AG04449 (cell line): ENCODE results near the gene CCIN.

Experiments used
- CTCF ChIA-PET: fragments of 350-600 bp; formaldehyde crosslinking; extraction: SDS; loops from one replicate; lab custom pipeline; 2021; ENCODE audit warnings: antibody characterized with exemption; lab: Yijun Ruan, JAX
- POLR2A ChIA-PET: fragments of 400-600, 350-600 bp; formaldehyde crosslinking; extraction: SDS; loops from one replicate; lab custom pipeline; 2020; ENCODE audit warnings: antibody characterized with exemption, inconsistent platforms; lab: Yijun Ruan, JAX
- DNase-seq: peaks from one replicate; pipeline ENCODE4 v3.0.0-alpha.2; 2010; ENCODE audit warnings: low read depth, low spot score
- H3K4me3 ChIP-seq: 2 replicates; pipeline ENCODE4 v1.5.1; 2011; ENCODE audit warnings: low read depth, mild to moderate bottlenecking, control low read depth, low read length
- TF ChIP-seq, protein P1 (sequence below): IDR thresholded peaks from one replicate; pipeline ENCODE4 v1.5.1; 2011; ENCODE audit warnings: mild to moderate bottlenecking, moderate library complexity, low read length, control low read depth, inconsistent platforms; ENCODE audit not compliant: insufficient read depth; ENCODE audit errors: missing control alignments

CCIN gene

DNA sequence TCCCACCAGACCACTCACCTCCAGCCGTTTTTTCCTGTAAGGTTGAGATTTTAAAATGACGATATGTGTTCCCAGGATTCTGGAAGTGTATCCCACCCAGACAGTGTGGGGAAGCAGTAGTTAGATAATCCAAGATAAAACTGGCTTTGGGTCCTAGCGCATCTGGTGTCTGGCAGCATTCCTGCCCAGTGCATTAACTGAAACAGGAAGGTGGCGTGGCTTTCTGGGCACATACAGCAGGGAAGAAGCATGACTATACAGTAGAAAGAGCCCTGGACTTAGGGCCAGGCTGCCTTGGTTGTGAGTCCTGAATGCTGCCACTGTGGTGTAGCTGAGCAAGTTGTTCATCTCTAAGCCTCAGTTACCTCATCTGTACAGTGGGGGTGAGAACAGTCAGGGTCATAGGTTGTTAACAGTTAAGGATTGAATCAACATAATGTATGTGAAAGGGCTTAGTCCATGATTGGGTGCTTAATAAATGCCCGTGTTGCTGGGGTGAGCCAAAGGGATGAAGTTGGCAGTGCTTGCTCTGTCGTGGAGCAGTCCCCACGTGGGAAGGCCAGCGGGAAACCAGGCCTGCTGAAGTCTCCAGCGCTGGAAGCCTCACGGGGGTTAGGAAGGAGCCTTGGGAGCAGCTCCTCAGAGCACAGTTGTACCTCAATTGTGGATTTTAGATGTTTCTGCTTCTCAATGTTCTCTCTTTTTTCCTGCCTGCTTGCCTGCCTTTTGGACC is 39.5 kb downstream of the CCIN start:
- TF ChIP-seq, protein P1, sequence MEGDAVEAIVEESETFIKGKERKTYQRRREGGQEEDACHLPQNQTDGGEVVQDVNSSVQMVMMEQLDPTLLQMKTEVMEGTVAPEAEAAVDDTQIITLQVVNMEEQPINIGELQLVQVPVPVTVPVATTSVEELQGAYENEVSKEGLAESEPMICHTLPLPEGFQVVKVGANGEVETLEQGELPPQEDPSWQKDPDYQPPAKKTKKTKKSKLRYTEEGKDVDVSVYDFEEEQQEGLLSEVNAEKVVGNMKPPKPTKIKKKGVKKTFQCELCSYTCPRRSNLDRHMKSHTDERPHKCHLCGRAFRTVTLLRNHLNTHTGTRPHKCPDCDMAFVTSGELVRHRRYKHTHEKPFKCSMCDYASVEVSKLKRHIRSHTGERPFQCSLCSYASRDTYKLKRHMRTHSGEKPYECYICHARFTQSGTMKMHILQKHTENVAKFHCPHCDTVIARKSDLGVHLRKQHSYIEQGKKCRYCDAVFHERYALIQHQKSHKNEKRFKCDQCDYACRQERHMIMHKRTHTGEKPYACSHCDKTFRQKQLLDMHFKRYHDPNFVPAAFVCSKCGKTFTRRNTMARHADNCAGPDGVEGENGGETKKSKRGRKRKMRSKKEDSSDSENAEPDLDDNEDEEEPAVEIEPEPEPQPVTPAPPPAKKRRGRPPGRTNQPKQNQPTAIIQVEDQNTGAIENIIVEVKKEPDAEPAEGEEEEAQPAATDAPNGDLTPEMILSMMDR: no peak
- ChIA-PET POLR2A (no interaction called here), CTCF (interaction anchor here (1.0 to 2.8 kb wide), 5 partner anchors 10 to 120 kb away, joined by 3 to 7 read pairs (median 5); partner anchors contain the start of gene CLTA)
- no peak for DNase-seq
- no peak overlapping the region for H3K4me3 ChIP-seq

DNA sequence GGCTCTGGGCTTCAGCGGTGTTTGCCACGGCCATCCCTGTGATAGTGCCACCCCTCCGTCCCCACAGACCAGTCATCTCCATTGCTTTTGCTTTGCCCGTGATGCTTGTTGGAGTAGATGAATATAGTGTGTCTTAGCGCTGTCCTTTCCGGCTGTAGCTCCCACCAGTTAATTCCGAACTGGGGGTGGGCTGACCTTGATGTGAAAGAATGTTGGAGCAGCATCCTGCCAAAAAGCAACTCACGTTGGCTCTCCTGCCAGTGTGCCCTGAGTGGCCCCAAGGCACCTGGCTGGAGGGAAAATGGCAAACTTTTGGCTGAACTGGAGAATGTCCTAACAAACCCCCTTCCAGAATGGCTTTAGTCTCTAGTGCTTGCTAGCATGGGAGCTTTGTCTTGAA is 41.5 kb downstream of the CCIN start:
- no peak for DNase-seq
- no peak overlapping the region for H3K4me3 ChIP-seq
- TF ChIP-seq, protein P1: no peak
- ChIA-PET CTCF (interaction anchor here (1.6 to 2.8 kb wide), 2 partner anchors 10 to 118 kb away, joined by 4 to 7 read pairs; no protein-coding TSS in a partner anchor), POLR2A (no interaction called here)

DNA sequence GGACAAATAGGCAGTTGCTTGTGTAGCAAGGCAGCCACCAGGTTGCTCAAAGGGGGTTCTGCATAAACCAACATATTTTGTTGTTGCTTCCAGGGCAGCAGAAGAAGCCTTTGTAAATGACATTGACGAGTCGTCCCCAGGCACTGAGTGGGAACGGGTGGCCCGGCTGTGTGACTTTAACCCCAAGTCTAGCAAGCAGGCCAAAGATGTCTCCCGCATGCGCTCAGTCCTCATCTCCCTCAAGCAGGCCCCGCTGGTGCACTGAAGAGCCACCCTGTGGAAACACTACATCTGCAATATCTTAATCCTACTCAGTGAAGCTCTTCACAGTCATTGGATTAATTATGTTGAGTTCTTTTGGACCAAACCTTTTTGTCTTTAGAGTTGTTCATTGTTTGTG is 42.3 kb downstream of the CCIN start:
- TF ChIP-seq, protein P1: no peak
- CTCF ChIA-PET: interaction anchor here (1.6 kb wide), 1 partner anchor 11 kb away, joined by 4 read pairs; no protein-coding TSS in a partner anchor
- no peak overlapping the region for H3K4me3 ChIP-seq
- POLR2A ChIA-PET: no interaction called here
- DNase-seq: no peak

DNA sequence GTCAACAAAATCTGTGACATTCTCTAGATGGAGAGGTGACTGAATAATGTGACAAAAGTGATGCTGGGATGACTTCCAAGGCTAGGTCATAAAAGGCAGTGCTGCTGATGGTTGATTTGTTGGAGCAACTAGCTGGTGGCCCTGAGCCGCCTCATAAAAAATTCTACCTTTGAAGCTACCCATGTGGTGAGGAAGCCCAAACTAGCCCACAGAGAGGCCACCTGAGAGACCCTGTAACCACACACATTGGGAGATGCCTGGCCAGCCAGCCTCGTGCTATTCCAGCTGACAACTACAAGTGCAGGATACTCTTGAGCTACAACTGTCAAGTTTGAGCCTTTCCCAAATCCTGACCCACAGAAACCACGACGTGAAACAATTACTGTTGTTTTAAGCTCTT is 44.2 kb downstream of the CCIN start:
- ChIA-PET POLR2A (no interaction called here), CTCF (interaction anchor here (0.9 to 1.8 kb wide), 7 partner anchors 10 to 423 kb away, joined by 3 to 7 read pairs (median 3); partner anchors contain the start of gene CLTA)
- TF ChIP-seq, protein P1: no peak
- DNase-seq: no peak
- H3K4me3 ChIP-seq: no peak overlapping the region

DNA sequence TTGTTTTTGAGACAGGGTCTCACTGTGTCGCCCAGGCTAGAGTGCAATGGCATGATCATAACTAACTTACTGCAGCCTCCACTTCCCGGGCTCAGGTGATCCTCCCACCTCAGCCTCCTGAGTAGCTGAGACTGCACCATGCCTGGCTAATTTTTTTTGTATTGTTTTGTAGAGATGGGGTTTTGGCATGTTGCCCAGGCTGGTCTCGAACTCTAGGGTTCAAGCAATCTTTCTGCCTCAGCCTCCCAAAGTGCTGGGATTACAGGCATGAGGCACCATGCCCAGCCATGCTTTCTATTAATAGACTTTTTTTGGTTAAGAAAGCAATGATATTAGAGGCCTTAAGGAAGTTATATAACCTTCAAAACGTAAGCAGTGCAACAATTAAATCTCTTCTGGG is 44.8 kb downstream of the CCIN start:
- ChIA-PET POLR2A (no interaction called here), CTCF (interaction anchor here (1.0 to 2.5 kb wide), 4 partner anchors 21 to 115 kb away, joined by 3 to 11 read pairs (median 6); partner anchors contain the start of gene CLTA)
- TF ChIP-seq, protein P1: no peak
- DNase-seq: no peak
- H3K4me3 ChIP-seq: no peak overlapping the region

DNA sequence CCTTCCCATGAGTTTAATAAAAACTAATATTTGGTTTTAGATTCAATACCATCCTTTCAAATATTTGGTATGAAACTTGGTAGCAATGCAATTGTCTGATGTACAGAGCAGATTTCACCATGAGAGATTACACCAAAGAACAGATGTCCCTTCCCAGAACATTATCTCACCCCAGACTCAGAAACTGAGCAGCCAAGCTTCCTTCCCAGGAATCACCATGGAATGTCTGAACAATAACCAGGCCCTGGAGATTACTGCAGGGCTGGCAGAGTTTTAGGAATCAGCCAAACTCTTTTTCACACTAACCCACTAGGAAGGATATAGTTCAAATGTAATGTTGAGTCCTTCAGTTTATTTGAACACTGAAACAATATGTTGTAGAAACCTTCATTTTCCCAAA is 45.4 kb downstream of the CCIN start:
- TF ChIP-seq, protein P1: no peak
- no peak for DNase-seq
- no peak overlapping the region for H3K4me3 ChIP-seq
- POLR2A ChIA-PET: no interaction called here
- CTCF ChIA-PET: interaction anchor here (1.0 to 2.5 kb wide), 2 partner anchors 21 to 115 kb away, joined by 3 to 11 read pairs; no protein-coding TSS in a partner anchor
